Adrenal gland (tissue), 5 donors: ENCODE measurements around the gene CAMKMT.

Source experiments
- CTCF ChIP-seq, 6 experiments: fragments of 450-650 bp in 4 of 6; fragments of 200-600 bp in 2 of 6; sonication (generic) in 1 of 6; IDR thresholded peaks; 1 replicate in 5 of 6; 2 replicates in 1 of 6; pipeline versions ENCODE4 v1.5.1 to v1.8.0; 2016 to 2021; ENCODE audit warnings: antibody characterized with exemption in 6 of 6, mild to moderate bottlenecking in 2 of 6, moderate library complexity in 1 of 6
- POLR2A ChIP-seq, 2 donors: fragments of 450-650 bp; IDR thresholded peaks; one replicate each; pipeline ENCODE4 v1.6.1; 2017; ENCODE audit warnings: antibody characterized with exemption in 2 of 2, mild to moderate bottlenecking in 2 of 2, moderate library complexity in 1 of 2
- donor health status: DM: no; HTN: no; CAD: no.

- no peak for TF ChIP-seq CTCF (IDR thresholded peaks at IDR 0.05)
- no peak for TF ChIP-seq POLR2A (IDR thresholded peaks at IDR 0.05)
Measured at GRCh38 chr2:44522846-44523245, 161.1 kb downstream of the CAMKMT start.
